Ascending aorta (tissue), 2 donors: Measurements from ENCODE around the gene PRPF6. TPM values are rescaled to one million over a fixed set of nuclear protein-coding genes. Genes with fewer than 3 reads are reported as not detected.

Source experiments
- DNase-seq, 2 donors: peaks; one replicate each; pipeline ENCODE4 v3.0.0-alpha.2; 2019; ENCODE audit warnings: low spot score in 2 of 2
- H3K27ac ChIP-seq, 2 donors: fragments of 200-600 bp; sonication (generic); one replicate each; pipeline ENCODE4 v1.5.1; 2016 to 2017; ENCODE audit warnings: mild to moderate bottlenecking in 1 of 2
- H3K27me3 ChIP-seq: fragments of 200-600 bp; sonication (generic); one replicate; pipeline ENCODE4 v1.5.1; 2017
- H3K36me3 ChIP-seq, 2 donors: fragments of 200-600 bp; sonication (generic); one replicate each; pipeline ENCODE4 v1.5.1; 2016
- H3K4me1 ChIP-seq, 2 donors: fragments of 200-600 bp; sonication (generic); one replicate each; pipeline ENCODE4 v1.5.1; 2016 to 2017; ENCODE audit warnings: mild to moderate bottlenecking in 1 of 2
- H3K4me3 ChIP-seq, 2 donors: fragments of 200-600 bp; sonication (generic); one replicate each; pipeline ENCODE4 v1.5.1; 2016 to 2017; ENCODE audit warnings: mild to moderate bottlenecking in 1 of 2
- H3K9me3 ChIP-seq, 2 donors: fragments of 200-600 bp; sonication (generic); one replicate each; pipeline ENCODE4 v1.5.1; 2016
- intact Hi-C: fragments of 100-400 bp; cut with DNase I; formaldehyde crosslinking; loops from one replicate; pipeline ENCODE4 v1.15.1; 2023
- total RNA-seq: library from RNA; depleted of rRNA; stranded (reverse); fragments of >200 nt; gene quantifications from one replicate; pipeline ENCODE4 v1.1.0, GENCODE V29; 2016
- TF ChIP-seq, protein P1 (sequence below), 3 experiments: fragments of 200-600 bp in 2 of 3; fragments of 450-650 bp in 1 of 3; sonication (generic) in 2 of 3; IDR thresholded peaks; one replicate each; pipeline ENCODE4 v1.5.1; 2016 to 2019; ENCODE audit warnings: antibody characterized with exemption in 3 of 3, mild to moderate bottlenecking in 1 of 3, moderate library complexity in 1 of 3

The PRPF6 gene
- total RNA-seq, 1 donor from 2014 or later: 33.5 TPM

GRCh38 chr20:64082126-64082731 lies 101.3 kb downstream of the PRPF6 start:
- TF ChIP-seq, protein P1, sequence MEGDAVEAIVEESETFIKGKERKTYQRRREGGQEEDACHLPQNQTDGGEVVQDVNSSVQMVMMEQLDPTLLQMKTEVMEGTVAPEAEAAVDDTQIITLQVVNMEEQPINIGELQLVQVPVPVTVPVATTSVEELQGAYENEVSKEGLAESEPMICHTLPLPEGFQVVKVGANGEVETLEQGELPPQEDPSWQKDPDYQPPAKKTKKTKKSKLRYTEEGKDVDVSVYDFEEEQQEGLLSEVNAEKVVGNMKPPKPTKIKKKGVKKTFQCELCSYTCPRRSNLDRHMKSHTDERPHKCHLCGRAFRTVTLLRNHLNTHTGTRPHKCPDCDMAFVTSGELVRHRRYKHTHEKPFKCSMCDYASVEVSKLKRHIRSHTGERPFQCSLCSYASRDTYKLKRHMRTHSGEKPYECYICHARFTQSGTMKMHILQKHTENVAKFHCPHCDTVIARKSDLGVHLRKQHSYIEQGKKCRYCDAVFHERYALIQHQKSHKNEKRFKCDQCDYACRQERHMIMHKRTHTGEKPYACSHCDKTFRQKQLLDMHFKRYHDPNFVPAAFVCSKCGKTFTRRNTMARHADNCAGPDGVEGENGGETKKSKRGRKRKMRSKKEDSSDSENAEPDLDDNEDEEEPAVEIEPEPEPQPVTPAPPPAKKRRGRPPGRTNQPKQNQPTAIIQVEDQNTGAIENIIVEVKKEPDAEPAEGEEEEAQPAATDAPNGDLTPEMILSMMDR (IDR thresholded peaks at IDR 0.05): no peak
- Histone ChIP-seq H3K4me1 (peaks cover 17 to 30% of the 10 kb centered on the region in 2 donors), H3K9me3 (no peaks in the 10 kb centered on the region), H3K27me3 (peaks cover 7% of the 10 kb centered on the region), H3K27ac (no peak overlapping the region), H3K36me3 (no peaks in the 10 kb centered on the region), H3K4me3 (no peak overlapping the region)
- intact Hi-C loops: loop anchor here (5.0 kb wide), 1 partner anchor 40 kb away; no protein-coding TSS in a partner anchor
- no peak for DNase-seq

Other genes starting within 250 kb of the PRPF6 start
- 7.3 TPM for gene LIME1, start 244.5 kb upstream of the PRPF6 start, total RNA-seq
- 114 TPM for gene SLC2A4RG, start 241.4 kb upstream of the PRPF6 start, total RNA-seq
- gene ZBTB46, start 149.9 kb upstream of the PRPF6 start, total RNA-seq: 39.5 TPM
- not detected for gene ABHD16B, start 119.6 kb upstream of the PRPF6 start, total RNA-seq
- gene TPD52L2, start 115.9 kb upstream of the PRPF6 start, total RNA-seq: 161 TPM
- 42.9 TPM for gene DNAJC5, start 86.0 kb upstream of the PRPF6 start, total RNA-seq
- gene UCKL1, start 24.7 kb upstream of the PRPF6 start, total RNA-seq: 95.4 TPM
- gene ZNF512B, start 11.2 kb upstream of the PRPF6 start, total RNA-seq: 17.5 TPM
- not detected for gene SAMD10, start 1.5 kb upstream of the PRPF6 start, total RNA-seq
- not detected for gene C20orf204, start 55.0 kb downstream of the PRPF6 start, total RNA-seq
- 244 TPM for gene SOX18, start 68.5 kb downstream of the PRPF6 start, total RNA-seq
- gene TCEA2, start 82.1 kb downstream of the PRPF6 start, total RNA-seq: 61.4 TPM
- gene RGS19, start 98.4 kb downstream of the PRPF6 start, total RNA-seq: 109 TPM
- gene OPRL1, start 99.0 kb downstream of the PRPF6 start, total RNA-seq: 0.21 TPM
- not detected for gene LKAAEAR1, start 103.3 kb downstream of the PRPF6 start, total RNA-seq
- not detected for gene NPBWR2, start 126.4 kb downstream of the PRPF6 start, total RNA-seq
- gene MYT1, start 183.3 kb downstream of the PRPF6 start, total RNA-seq: not detected